ENCODE data around the gene SLC35B2. TPM values are rescaled to one million over a fixed set of nuclear protein-coding genes. Genes with fewer than 3 reads are reported as not detected.

The SLC35B2 gene
- total and polyA plus RNA-seq, 2 experiments from 2014 or later: 74.1 to 104 TPM

DNA sequence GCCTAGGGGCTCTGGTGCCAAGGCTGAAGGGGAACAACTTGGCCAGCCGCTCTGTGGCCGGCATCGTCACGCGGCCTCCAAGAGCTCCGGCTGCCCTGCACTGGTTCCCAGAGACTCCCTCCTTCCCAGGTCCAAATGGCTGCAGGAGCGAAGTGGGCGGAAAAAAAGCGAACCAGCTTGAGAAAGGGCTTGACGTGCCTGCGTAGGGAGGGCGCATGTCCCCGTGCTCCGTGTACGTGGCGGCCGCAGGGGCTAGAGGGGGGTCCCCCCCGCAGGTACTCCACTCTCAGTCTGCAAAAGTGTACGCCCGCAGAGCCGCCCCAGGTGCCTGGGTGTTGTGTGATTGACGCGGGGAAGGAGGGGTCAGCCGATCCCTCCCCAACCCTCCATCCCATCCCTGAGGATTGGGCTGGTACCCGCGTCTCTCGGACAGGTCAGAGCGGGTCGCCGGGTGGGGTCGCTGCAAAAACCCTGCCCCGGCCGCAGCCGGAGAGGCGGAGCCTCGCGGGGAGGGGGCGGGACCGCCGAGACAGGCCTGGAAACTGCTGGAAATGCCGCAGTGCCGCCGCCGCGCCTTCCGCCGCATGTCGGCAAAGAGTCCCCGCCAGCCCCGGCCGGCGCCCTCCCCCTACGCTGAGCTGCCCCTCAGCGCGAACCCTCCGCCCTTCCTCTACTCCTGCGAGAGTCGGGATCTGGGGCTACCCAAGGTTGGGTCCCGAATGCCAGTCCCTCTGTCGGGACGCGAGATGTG is 11.2 kb downstream of the SLC35B2 start:
- 2% methylated on average over 26 of the region's 62 CpGs for WGBS (ENCODE audit: low lambda C conversion rate, missing lambda C conversion rate)
- Histone ChIP-seq H3K4me3 (peak overlapping the region; percentile 70), H3K27ac (peak overlapping the region; percentile 98), H2AFZ (peak overlapping the region; percentile 88), H3K9me3 (ENCODE audit: low read depth) (no peaks in the 10 kb centered on the region), H3K79me2 (peaks cover 41% of the 10 kb centered on the region), H3K36me3 (replicated peaks; ENCODE audit: insufficient read depth, low read depth) (no peaks in the 10 kb centered on the region), H3K27me3 (no peaks in the 10 kb centered on the region), H3K9me2 (replicated peaks; ENCODE audit: insufficient read depth) (no peaks in the 10 kb centered on the region), H3K4me2 (peak overlapping the region; percentile 88), H3K4me1 (ENCODE audit: insufficient read depth) (peaks cover 16% of the 10 kb centered on the region), H4K20me1 (ENCODE audit: insufficient read depth, poor library complexity, severe bottlenecking) (peaks cover 41% of the 10 kb centered on the region)
- TF ChIP-seq, protein P1, sequence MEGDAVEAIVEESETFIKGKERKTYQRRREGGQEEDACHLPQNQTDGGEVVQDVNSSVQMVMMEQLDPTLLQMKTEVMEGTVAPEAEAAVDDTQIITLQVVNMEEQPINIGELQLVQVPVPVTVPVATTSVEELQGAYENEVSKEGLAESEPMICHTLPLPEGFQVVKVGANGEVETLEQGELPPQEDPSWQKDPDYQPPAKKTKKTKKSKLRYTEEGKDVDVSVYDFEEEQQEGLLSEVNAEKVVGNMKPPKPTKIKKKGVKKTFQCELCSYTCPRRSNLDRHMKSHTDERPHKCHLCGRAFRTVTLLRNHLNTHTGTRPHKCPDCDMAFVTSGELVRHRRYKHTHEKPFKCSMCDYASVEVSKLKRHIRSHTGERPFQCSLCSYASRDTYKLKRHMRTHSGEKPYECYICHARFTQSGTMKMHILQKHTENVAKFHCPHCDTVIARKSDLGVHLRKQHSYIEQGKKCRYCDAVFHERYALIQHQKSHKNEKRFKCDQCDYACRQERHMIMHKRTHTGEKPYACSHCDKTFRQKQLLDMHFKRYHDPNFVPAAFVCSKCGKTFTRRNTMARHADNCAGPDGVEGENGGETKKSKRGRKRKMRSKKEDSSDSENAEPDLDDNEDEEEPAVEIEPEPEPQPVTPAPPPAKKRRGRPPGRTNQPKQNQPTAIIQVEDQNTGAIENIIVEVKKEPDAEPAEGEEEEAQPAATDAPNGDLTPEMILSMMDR (IDR thresholded peaks at IDR 0.05; ENCODE audit: poor library complexity): peak; percentile 48
- no peak for TF ChIP-seq EZH2 (IDR thresholded peaks at IDR 0.05; ENCODE audit: borderline replicate concordance)
- peak; percentile 92 for DNase-seq (ENCODE audit: low spot score)

DNA sequence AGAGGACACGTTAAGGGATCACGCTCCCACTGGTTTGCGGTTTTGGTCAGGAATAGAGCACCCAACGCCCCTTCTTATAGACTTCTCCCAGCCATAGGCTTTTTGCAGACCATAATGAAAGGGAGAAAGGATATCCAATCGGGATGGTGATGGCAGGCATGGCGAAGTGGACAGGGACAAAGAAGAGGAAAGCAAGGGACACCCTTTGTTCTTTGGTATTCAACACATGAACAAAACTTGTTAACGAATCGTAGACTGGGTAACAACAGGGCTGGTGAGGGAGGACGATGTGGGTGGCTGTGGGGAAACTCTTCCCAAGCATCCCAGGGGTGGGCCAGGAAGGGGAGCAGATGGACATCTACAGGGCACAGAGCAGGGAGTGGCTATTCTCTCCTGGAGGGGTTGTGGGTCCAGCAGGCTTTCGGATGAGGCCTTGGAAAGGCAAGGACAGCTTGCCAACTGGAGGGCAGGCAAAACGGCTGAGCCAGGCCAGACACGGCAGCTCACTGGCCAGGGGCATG is 11.9 kb downstream of the SLC35B2 start:
- Histone ChIP-seq H3K27me3 (no peaks in the 10 kb centered on the region), H3K36me3 (replicated peaks; ENCODE audit: insufficient read depth, low read depth) (no peaks in the 10 kb centered on the region), H3K4me2 (peak overlapping the region; percentile 88), H3K27ac (peak overlapping the region; percentile 98), H3K9me3 (ENCODE audit: low read depth) (no peaks in the 10 kb centered on the region), H3K9me2 (replicated peaks; ENCODE audit: insufficient read depth) (no peaks in the 10 kb centered on the region), H3K4me1 (ENCODE audit: insufficient read depth) (peaks cover 16% of the 10 kb centered on the region), H3K79me2 (peaks cover 35% of the 10 kb centered on the region), H3K4me3 (peak overlapping the region; percentile 70), H4K20me1 (ENCODE audit: insufficient read depth, poor library complexity, severe bottlenecking) (peaks cover 34% of the 10 kb centered on the region), H2AFZ (peak overlapping the region; percentile 88)
- DNase-seq (ENCODE audit: low spot score): no peak
- 80% methylated on average over 12 of the region's 12 CpGs for WGBS (ENCODE audit: low lambda C conversion rate, missing lambda C conversion rate)
- TF ChIP-seq, protein P1 (IDR thresholded peaks at IDR 0.05; ENCODE audit: poor library complexity): no peak
- no peak for TF ChIP-seq EZH2phosphoT487 (IDR thresholded peaks at IDR 0.05; ENCODE audit: low read depth, severe bottlenecking, unreplicated experiment)
- TF ChIP-seq EZH2 (IDR thresholded peaks at IDR 0.05; ENCODE audit: borderline replicate concordance): no peak

DNA sequence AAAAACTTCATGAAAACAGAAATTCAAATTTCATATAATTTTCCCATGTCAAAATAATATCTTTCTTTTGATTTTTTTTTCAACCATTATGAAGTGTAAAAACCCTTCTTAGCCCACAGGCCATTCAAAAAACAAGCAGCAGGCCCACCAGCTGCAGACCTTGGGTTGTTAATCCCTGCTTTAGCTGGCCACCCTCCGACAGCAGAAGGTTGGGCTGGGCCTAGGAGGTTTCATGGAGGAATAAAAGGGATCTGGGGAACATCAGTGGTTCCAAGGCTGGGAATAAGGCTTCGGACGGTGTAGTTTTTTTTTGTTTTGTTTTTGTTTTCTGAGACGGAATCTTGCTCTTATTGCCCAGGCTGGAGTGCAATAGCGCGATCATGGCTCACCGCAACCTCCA is 14.0 kb downstream of the SLC35B2 start:
- Histone ChIP-seq H4K20me1 (ENCODE audit: insufficient read depth, poor library complexity, severe bottlenecking) (peaks cover 14% of the 10 kb centered on the region), H3K36me3 (replicated peaks; ENCODE audit: insufficient read depth, low read depth) (no peaks in the 10 kb centered on the region), H3K9me3 (ENCODE audit: low read depth) (no peaks in the 10 kb centered on the region), H3K4me2 (no peak overlapping the region), H3K4me3 (no peak overlapping the region), H3K27me3 (no peaks in the 10 kb centered on the region), H3K4me1 (ENCODE audit: insufficient read depth) (peaks cover under 1% of the 10 kb centered on the region), H3K27ac (no peak overlapping the region), H2AFZ (no peak overlapping the region), H3K9me2 (replicated peaks; ENCODE audit: insufficient read depth) (no peaks in the 10 kb centered on the region), H3K79me2 (peaks cover 14% of the 10 kb centered on the region)
- 83% methylated on average over 7 of the region's 7 CpGs for WGBS (ENCODE audit: low lambda C conversion rate, missing lambda C conversion rate)
- no peak for TF ChIP-seq EZH2 (IDR thresholded peaks at IDR 0.05; ENCODE audit: borderline replicate concordance)
- TF ChIP-seq, protein P1 (IDR thresholded peaks at IDR 0.05; ENCODE audit: poor library complexity): no peak
- no peak for TF ChIP-seq EZH2phosphoT487 (IDR thresholded peaks at IDR 0.05; ENCODE audit: low read depth, severe bottlenecking, unreplicated experiment)
- no peak for DNase-seq (ENCODE audit: low spot score)
